Subcutaneous adipose tissue (tissue), 4 donors: Measurements from ENCODE around the gene POT1. TPM values are rescaled to one million over a fixed set of nuclear protein-coding genes. Genes with fewer than 3 reads are reported as not detected.

Source experiments
- total RNA-seq, 4 donors: library from RNA; depleted of rRNA; stranded (reverse); fragments of >200 nt; gene quantifications; one replicate each; pipeline ENCODE4 v1.1.0, GENCODE V29; 2016
- TF ChIP-seq, protein P1 (sequence below): fragments of 450-650 bp; IDR thresholded peaks from one replicate; pipeline ENCODE4 v1.5.1; 2016; ENCODE audit warnings: low read depth, mild to moderate bottlenecking, control low read depth, antibody characterized with exemption, moderate library complexity

The POT1 gene
- total RNA-seq, 4 donors from 2014 or later, result 14.5 to 32.3 (median 22.0) TPM

DNA sequence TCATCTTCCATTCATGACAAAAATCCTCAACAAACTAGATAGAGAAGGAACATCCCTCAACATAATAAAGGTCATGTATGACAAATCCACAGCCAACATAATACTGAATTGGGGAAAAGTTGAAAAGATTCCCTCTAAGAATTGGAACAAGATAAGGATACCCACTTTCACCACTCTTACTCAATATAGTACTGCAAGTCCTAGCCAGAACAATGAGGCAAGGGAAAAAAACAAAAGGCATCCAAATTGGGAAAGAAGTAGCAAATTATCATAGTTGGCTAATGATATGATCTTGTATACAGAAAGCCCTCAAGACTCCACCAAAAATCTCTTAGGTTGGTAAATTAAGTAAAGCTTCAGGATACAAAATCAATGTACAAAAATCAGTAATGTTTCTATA is 4.7 kb downstream of the POT1 start:
- TF ChIP-seq, protein P1, sequence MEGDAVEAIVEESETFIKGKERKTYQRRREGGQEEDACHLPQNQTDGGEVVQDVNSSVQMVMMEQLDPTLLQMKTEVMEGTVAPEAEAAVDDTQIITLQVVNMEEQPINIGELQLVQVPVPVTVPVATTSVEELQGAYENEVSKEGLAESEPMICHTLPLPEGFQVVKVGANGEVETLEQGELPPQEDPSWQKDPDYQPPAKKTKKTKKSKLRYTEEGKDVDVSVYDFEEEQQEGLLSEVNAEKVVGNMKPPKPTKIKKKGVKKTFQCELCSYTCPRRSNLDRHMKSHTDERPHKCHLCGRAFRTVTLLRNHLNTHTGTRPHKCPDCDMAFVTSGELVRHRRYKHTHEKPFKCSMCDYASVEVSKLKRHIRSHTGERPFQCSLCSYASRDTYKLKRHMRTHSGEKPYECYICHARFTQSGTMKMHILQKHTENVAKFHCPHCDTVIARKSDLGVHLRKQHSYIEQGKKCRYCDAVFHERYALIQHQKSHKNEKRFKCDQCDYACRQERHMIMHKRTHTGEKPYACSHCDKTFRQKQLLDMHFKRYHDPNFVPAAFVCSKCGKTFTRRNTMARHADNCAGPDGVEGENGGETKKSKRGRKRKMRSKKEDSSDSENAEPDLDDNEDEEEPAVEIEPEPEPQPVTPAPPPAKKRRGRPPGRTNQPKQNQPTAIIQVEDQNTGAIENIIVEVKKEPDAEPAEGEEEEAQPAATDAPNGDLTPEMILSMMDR, result no peak

GRCh38 chr7:124922200-124922599 is 7.4 kb downstream of the POT1 start:
- TF ChIP-seq, protein P1, result no peak

DNA sequence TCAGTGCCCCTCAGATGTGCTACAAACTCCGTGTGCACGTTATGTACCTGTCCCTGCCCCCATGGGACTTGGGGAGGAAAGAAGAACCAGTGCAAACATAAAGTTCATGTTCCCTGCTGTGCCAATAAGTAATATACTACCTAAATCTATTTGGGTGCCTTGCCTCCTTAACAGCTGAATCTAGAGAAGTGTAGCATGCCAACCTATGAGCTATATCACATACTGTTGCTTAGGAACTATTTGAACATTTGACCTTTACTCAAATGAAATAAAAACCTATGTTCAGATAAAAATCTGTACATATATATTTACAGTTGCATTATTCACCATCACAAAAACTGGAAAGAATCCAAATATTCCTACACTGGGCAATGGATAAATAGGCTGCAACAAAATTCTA is 9.8 kb downstream of the POT1 start:
- TF ChIP-seq, protein P1, result no peak

- TF ChIP-seq, protein P1, result no peak
Measured at GRCh38 chr7:124918662-124919061, 11.0 kb downstream of the POT1 start.

GRCh38 chr7:124915242-124915641 is 14.4 kb downstream of the POT1 start:
- TF ChIP-seq, protein P1, result no peak

- TF ChIP-seq, protein P1, result no peak
Measured at GRCh38 chr7:124914298-124914697, 15.3 kb downstream of the POT1 start.

DNA sequence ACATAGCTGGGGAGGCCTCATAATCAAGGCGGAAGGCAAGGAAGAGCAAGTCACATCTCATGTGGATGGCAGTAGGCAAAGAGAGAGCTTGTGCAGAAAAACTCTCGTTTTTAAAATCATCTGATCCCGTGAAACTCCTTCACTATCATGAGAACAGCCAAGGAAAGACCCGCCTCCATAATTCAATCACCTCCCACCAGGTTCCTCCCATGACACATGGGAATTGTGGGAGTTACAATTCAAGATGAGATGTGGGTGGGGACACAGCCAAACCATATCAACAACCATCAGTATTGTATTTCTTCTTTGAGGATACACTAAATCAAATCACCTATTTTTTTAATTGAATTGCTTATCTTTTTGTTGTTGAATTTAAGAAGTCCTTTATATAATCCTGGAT is 16.7 kb downstream of the POT1 start:
- TF ChIP-seq, protein P1, result no peak

GRCh38 chr7:124909808-124910207 is 19.8 kb downstream of the POT1 start:
- TF ChIP-seq, protein P1, result no peak
